ENCODE measurements around the gene HTR6.

DNA sequence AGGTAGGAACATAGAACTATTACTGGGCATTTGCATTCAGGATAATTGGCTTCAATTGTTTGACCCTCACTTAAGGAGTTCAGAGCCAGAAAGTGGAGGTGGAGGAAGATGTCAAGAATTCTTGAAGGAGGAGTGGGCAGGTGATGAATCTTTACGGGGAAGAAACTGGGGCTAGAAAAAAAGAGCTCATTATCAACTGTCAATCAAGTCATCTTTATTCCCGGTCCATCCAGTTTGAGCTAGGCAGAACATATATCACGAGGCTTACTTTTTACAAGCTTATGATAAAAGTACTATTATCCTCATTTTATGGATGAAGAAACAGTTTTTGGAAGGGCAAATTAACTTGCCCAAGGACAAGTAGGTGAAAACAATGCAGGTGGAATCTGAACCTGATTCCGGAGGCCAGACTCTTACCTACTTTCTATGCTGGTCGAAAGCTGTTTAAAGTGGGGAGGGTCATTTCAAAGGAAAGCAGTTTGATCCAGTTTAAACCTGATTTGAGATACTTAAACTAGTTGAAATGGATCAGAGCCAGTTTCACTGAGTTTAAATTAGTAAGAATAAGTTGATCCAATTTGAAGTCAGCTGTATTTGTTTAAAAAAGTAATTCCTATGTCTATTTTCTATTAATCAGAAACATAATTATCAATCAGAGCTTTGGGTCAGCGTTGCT lies 33.8 kb upstream of the HTR6 start:
- TF ChIP-seq, protein P1, sequence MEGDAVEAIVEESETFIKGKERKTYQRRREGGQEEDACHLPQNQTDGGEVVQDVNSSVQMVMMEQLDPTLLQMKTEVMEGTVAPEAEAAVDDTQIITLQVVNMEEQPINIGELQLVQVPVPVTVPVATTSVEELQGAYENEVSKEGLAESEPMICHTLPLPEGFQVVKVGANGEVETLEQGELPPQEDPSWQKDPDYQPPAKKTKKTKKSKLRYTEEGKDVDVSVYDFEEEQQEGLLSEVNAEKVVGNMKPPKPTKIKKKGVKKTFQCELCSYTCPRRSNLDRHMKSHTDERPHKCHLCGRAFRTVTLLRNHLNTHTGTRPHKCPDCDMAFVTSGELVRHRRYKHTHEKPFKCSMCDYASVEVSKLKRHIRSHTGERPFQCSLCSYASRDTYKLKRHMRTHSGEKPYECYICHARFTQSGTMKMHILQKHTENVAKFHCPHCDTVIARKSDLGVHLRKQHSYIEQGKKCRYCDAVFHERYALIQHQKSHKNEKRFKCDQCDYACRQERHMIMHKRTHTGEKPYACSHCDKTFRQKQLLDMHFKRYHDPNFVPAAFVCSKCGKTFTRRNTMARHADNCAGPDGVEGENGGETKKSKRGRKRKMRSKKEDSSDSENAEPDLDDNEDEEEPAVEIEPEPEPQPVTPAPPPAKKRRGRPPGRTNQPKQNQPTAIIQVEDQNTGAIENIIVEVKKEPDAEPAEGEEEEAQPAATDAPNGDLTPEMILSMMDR (IDR thresholded peaks at IDR 0.05), result no peak
- no peak for TF ChIP-seq POLR2A (IDR thresholded peaks at IDR 0.05; ENCODE audit: low read depth)

Data from esophagus muscularis mucosa (tissue), 3 donors.